GM19099 (cell line): ENCODE data around the gene SERBP1.

ENCODE experiments used
- POLR2A ChIP-seq: IDR thresholded peaks from 3 replicates; pipeline ENCODE4 v1.6.1; 2011; ENCODE audit warnings: low read depth; ENCODE audit not compliant: insufficient read length; ENCODE audit errors: extremely low read depth

The SERBP1 gene

GRCh38 chr1:67429011-67429527, 1.1 kb downstream of the SERBP1 start:
- peak; percentile 22 for TF ChIP-seq POLR2A

GRCh38 chr1:67427947-67428346, 2.3 kb downstream of the SERBP1 start:
- no peak for TF ChIP-seq POLR2A

- no peak for TF ChIP-seq POLR2A
Observed at GRCh38 chr1:67427465-67427864, 2.7 kb downstream of the SERBP1 start.

DNA sequence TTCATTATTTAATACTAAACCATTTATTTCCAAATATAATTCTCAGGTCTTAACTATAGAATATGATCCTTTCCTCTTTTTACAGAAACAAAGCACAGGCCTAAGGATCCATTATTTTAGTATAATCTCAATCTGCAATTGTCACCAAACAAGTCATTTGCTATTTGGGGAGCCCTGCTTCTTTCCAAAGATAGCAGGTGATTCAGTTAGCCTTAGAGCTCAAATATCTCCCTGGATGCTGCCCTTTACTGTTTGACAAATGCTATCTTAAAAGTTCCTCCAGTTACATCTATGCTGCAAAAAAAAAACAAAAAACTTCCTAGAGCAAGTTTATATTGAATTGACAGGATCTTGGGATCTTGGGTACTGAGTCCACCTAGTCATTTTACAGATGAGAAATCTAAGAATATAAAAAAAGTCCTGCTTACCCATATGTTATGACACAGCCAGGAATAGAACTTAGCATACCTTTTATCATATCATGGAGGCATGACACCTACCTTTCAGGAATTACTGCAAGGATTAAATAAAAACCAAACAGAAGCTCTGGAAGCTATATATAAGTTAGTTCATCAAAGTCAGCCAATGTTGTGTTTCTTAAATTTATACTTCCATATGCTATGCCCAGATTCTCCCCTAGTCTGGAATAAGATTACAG, 9.2 kb downstream of the SERBP1 start:
- TF ChIP-seq POLR2A = no peak

- no peak for TF ChIP-seq POLR2A
Observed at GRCh38 chr1:67418839-67419586, 11.2 kb downstream of the SERBP1 start.

DNA sequence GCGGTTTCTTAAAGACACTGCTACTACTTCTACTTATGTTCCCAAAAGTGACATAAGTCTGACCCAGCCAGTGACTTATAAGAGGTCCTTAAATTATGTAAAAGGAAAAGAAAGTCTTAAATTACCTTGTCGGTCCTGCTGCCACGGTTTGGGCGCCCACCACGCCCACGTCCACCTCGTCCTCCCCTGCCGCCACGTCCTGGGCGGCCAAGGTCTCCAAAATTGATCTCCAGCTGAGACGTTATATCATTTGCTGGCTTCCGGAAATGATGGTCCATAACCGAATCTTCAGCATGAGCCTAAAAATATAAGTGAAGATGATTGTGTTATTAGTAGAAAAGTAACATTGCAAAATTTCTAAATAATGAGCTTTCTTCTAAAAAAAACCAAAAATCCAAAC, 15.2 kb downstream of the SERBP1 start:
- TF ChIP-seq POLR2A = no peak

- no peak for TF ChIP-seq POLR2A
Observed at GRCh38 chr1:67414574-67414973, 15.6 kb downstream of the SERBP1 start.

GRCh38 chr1:67408148-67408547, 22.1 kb downstream of the SERBP1 start:
- no peak for TF ChIP-seq POLR2A

- no peak for TF ChIP-seq POLR2A
Observed at GRCh38 chr1:67407498-67407897, 22.7 kb downstream of the SERBP1 start.

GRCh38 chr1:67405473-67406245, 24.5 kb downstream of the SERBP1 start:
- TF ChIP-seq POLR2A = no peak

DNA sequence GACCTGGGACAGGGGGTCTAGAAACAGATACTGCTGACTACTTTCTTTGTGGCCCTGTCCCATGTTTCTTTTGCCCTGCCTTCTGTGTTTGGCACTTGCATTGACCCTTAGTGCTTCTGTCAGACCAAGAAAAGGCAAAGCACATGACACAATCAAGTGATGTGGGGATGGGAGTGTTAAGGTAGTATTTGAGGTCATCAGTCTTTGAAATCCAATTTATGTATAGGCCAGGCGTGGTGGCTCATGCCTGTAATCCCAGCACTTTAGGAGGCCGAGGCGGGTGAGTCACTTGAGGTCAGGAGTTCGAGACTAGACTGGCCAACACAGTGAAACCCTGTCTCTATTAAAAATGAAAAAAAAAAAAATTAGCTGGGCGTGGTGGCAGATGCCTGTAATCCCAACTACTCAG, 26.0 kb downstream of the SERBP1 start:
- TF ChIP-seq POLR2A = no peak

- no peak for TF ChIP-seq POLR2A
Observed at GRCh38 chr1:67401443-67401842, 28.8 kb downstream of the SERBP1 start.

DNA sequence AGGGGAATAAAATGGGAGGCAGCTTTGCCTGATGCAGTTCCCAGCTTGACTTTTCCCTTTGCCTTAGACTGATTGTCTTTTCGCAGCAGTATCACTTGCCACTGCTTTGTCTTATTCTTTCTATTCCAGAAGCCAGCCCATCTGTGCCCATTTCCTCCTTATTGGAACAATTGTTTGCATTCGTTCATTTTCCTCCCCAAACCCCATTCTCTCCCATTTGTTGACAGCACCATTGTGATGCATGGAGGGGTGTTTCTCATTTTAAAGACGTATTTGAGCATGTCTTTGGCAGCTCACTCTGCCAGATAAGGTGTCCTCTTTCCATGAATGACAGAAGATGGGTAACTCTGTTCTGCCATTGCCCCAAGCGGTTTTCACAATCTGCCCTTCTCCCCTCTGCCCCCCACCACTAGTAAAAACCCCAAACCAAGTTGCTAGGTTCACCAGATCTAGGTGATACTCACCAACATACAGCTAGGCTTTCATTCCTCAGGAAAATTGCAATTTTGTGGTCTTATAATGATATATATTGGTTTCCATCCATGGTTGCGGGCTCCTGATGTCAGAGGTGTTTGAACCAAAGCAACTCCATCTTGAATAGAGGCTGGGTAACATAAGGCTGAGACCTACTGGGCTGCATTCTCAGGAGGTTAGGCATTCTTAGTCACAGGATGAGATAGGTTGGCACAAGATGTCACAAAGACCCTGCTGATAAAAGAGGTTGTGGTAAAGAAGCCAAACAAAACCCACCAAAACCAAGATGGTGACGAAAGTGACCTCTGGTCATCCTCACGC, 30.8 kb downstream of the SERBP1 start:
- no peak for TF ChIP-seq POLR2A

- TF ChIP-seq POLR2A = no peak
Observed at GRCh38 chr1:67394548-67394947, 35.7 kb downstream of the SERBP1 start.

DNA sequence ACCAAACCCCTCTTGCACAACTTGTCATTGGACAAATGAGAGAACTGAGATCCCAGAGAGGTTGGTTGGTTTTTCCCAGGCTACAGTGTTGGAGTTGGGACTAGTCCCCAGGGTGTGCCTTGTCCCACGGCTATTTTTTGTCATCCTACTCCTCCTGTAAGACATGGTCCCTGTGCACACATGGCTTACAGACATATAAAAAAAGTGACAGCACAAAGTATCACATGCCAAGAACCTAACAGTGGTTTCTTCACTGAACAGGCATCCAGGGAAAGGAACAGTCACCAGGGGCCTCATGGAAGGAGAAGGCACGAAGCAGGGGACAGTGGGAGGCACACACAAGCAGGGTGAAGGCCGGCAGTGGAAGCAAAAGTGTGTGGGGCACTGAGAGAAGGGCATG, 36.5 kb downstream of the SERBP1 start:
- no peak for TF ChIP-seq POLR2A
